ENCODE data around the gene PCBD2. TPM values are rescaled to one million over a fixed set of nuclear protein-coding genes. Genes with fewer than 3 reads are reported as not detected.

Gene PCBD2
- total RNA-seq, 1 experiment from 2014 or later = 10.9 TPM

DNA sequence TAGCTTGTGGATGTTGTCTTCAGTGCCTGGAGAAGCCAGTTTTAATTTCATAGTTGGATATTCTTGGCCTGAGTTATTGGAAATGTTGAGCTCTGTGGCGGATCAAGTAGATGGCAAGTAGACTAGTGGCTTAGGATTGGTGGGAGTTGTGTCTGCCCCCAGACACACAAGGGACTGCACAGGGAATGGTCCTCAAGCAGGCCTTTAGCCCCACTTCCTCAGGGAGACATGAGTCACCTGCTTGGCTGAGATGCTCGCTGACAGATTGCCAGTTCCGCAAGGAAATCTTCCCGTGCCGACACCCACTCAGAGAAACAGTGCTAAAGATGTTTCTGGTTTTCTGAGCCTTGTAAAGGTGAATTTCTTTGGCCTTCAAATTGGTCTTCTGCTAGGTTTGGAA is 44.0 kb downstream of the PCBD2 start (continued):
- TF ChIP-seq, protein P1, sequence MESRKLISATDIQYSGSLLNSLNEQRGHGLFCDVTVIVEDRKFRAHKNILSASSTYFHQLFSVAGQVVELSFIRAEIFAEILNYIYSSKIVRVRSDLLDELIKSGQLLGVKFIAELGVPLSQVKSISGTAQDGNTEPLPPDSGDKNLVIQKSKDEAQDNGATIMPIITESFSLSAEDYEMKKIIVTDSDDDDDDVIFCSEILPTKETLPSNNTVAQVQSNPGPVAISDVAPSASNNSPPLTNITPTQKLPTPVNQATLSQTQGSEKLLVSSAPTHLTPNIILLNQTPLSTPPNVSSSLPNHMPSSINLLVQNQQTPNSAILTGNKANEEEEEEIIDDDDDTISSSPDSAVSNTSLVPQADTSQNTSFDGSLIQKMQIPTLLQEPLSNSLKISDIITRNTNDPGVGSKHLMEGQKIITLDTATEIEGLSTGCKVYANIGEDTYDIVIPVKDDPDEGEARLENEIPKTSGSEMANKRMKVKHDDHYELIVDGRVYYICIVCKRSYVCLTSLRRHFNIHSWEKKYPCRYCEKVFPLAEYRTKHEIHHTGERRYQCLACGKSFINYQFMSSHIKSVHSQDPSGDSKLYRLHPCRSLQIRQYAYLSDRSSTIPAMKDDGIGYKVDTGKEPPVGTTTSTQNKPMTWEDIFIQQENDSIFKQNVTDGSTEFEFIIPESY (IDR thresholded peaks at IDR 0.05; ENCODE audit: extremely low read depth, insufficient replicate concordance, low read length) = no peak
- TF ChIP-seq ZFX (IDR thresholded peaks at IDR 0.05) (no peak), CEBPB (IDR thresholded peaks at IDR 0.05; ENCODE audit: low read depth) (no peak), REST (IDR thresholded peaks at IDR 0.05; ENCODE audit: low read depth) (no peak), ZNF274 (IDR thresholded peaks at IDR 0.05; ENCODE audit: low read depth, low read length) (no peak), SP1 (IDR thresholded peaks at IDR 0.05; ENCODE audit: low read depth) (no peak), ELF1 (IDR thresholded peaks at IDR 0.05; ENCODE audit: borderline replicate concordance, low read depth) (no peak), EZH2 (IDR thresholded peaks at IDR 0.05) (no peak), YY1 (IDR thresholded peaks at IDR 0.05; ENCODE audit: extremely low read depth, insufficient replicate concordance, low read depth, low read length) (no peak)

GRCh38 chr5:134949316-134949715 is 44.4 kb downstream of the PCBD2 start:
- DNase-seq (ENCODE audit: low read depth, low spot score) = no peak
- RAD21 ChIA-PET (ENCODE audit: low non-redundant PET in 1 of 2, low total read pairs in 2 of 2, uncharacterized antibody in 2 of 2, unreplicated experiment in 2 of 2) = no interaction called here
- H3K9me2 ChIP-seq (ENCODE audit: insufficient read depth) = no peaks in the 10 kb centered on the region
- POLR2A ChIA-PET = no interaction called here
- H3K36me3 ChIP-seq (ENCODE audit: control insufficient read depth in 1 of 2, insufficient read depth in 2 of 2, low read length in 2 of 2) = no peaks in the 10 kb centered on the region
- H3K79me2 ChIP-seq (ENCODE audit: insufficient read depth, low read length) = no peaks in the 10 kb centered on the region
- H3K27ac ChIP-seq (ENCODE audit: low read depth, low read length) = no peak overlapping the region
- no peaks in the 10 kb centered on the region for H3K27me3 ChIP-seq (ENCODE audit: insufficient read depth, low read length)
- CTCF ChIA-PET = no interaction called here
- TF ChIP-seq JUND (IDR thresholded peaks at IDR 0.05) (no peak), YY1 (IDR thresholded peaks at IDR 0.05; ENCODE audit: extremely low read depth, insufficient replicate concordance, low read depth, low read length) (no peak), TCF7L2 (IDR thresholded peaks at IDR 0.05; ENCODE audit: borderline replicate concordance, extremely low read depth, insufficient read depth, insufficient read length) (no peak), ZNF274 (IDR thresholded peaks at IDR 0.05; ENCODE audit: low read depth, low read length) (no peak), EZH2 (IDR thresholded peaks at IDR 0.05) (no peak), POLR2AphosphoS5 (IDR thresholded peaks at IDR 0.05; ENCODE audit: low read depth, low read length) (no peak), POLR2A (IDR thresholded peaks at IDR 0.05; ENCODE audit: borderline replicate concordance, extremely low read depth, insufficient read depth, insufficient read length) (no peak), FOSL1 (IDR thresholded peaks at IDR 0.05; ENCODE audit: low read depth) (no peak), SP1 (IDR thresholded peaks at IDR 0.05; ENCODE audit: low read depth) (no peak), CBX3 (IDR thresholded peaks at IDR 0.05; ENCODE audit: low read depth) (no peak)
- no peaks in the 10 kb centered on the region; a peak in 1 of 4 replicates for H3K9me3 ChIP-seq (ENCODE audit: control insufficient read depth in 1 of 2, insufficient read depth in 1 of 2, low read depth in 1 of 2, low read length in 2 of 2)
- intact Hi-C loops (cut with micrococcal nuclease) = no loop called here
- H4K20me1 ChIP-seq (ENCODE audit: insufficient read depth) = no peaks in the 10 kb centered on the region
- no peak overlapping the region for H3K4me2 ChIP-seq (ENCODE audit: low read length)
- ATAC-seq = no peak
- no peak overlapping the region for H3K4me3 ChIP-seq (replicated peaks in 1 of 2; ENCODE audit: low read depth in 1 of 2, low read length in 2 of 2)
- no TSS peak for BruUV-seq (replicated peaks)
- H2AFZ ChIP-seq (ENCODE audit: low read depth, low read length, poor library complexity, severe bottlenecking) = no peak overlapping the region
- no peaks in the 10 kb centered on the region for H3K4me1 ChIP-seq (ENCODE audit: control insufficient read depth in 1 of 2, insufficient read depth in 2 of 2, low read length in 2 of 2)
- no peak overlapping the region for H3K9ac ChIP-seq (ENCODE audit: low read length)

All from HCT116 (cell line).